ENCODE results near the gene TGFB3.

DNA sequence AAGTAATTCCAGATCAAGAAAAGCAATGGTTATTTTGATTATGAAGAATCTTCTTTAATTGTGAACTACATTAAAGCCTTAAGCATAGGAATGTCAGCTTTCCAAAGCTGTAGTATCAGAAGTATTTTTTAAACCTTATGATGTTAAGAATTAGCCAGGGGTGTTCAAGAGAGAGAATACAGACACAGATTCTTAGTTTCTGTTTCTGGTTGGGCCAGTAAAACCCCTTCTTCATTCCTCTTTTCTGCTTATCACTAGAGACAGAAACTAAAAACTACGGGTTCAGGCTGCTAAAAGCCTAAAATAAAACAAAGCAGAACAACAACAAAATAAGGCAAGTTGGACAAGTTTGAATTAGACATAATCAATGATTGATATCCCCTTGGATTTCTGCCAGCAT lies 42.0 kb upstream of the TGFB3 start:
- TF ChIP-seq CTCF (IDR thresholded peaks at IDR 0.05 in 8 of 11, conservative IDR thresholded peaks at IDR 0.05 in 3 of 11) (no peak), POLR2A (IDR thresholded peaks at IDR 0.05) (no peak), POLR2AphosphoS5 (IDR thresholded peaks at IDR 0.05) (no peak)
